Type B pancreatic cell (in vitro differentiated cells): ENCODE results near the gene RERE. TPM values are rescaled to one million over a fixed set of nuclear protein-coding genes. Genes with fewer than 3 reads are reported as not detected.
A peak's percentile ranks its signal among the peaks of the same experiment; 100 is the strongest.

Source experiments
- DNase-seq: peaks from one replicate; pipeline ENCODE4 v3.0.0; 2021; ENCODE audit warnings: mixed read lengths; ENCODE audit not compliant: unreplicated experiment; ENCODE audit errors: extremely low spot score
- H3K27ac Mint-ChIP-seq: 2 replicates; pipeline ENCODE4 v1.8.0; 2021; ENCODE audit warnings: mild to moderate bottlenecking, mixed read lengths
- H3K27me3 Mint-ChIP-seq: 2 replicates; pipeline ENCODE4 v1.8.0; 2021; ENCODE audit warnings: mixed read lengths
- H3K36me3 Mint-ChIP-seq: 2 replicates; pipeline ENCODE4 v1.8.0; 2021; ENCODE audit warnings: mixed read lengths
- H3K4me1 Mint-ChIP-seq: one replicate; pipeline ENCODE4 v1.8.0; 2021; ENCODE audit warnings: mixed read lengths; ENCODE audit not compliant: unreplicated experiment
- H3K4me3 Mint-ChIP-seq: 2 replicates; pipeline ENCODE4 v1.8.0; 2021; ENCODE audit warnings: mild to moderate bottlenecking, mixed read lengths
- H3K9me3 Mint-ChIP-seq: 2 replicates; pipeline ENCODE4 v1.8.0; 2021; ENCODE audit warnings: mixed read lengths
- total RNA-seq: library from RNA; stranded (reverse); gene quantifications from 2 replicates; pipeline ENCODE4 v1.2.1, GENCODE V29; 2021; ENCODE audit warnings: low replicate concordance
- TF ChIP-seq, protein P1 (sequence below): fragments of 200-600 bp; sonication (generic); conservative IDR thresholded peaks from 2 replicates; pipeline ENCODE4 v1.5.0; 2021; ENCODE audit warnings: antibody characterized with exemption, mild to moderate bottlenecking

Gene RERE
- total RNA-seq, 1 donor from 2014 or later, result 141 TPM

DNA sequence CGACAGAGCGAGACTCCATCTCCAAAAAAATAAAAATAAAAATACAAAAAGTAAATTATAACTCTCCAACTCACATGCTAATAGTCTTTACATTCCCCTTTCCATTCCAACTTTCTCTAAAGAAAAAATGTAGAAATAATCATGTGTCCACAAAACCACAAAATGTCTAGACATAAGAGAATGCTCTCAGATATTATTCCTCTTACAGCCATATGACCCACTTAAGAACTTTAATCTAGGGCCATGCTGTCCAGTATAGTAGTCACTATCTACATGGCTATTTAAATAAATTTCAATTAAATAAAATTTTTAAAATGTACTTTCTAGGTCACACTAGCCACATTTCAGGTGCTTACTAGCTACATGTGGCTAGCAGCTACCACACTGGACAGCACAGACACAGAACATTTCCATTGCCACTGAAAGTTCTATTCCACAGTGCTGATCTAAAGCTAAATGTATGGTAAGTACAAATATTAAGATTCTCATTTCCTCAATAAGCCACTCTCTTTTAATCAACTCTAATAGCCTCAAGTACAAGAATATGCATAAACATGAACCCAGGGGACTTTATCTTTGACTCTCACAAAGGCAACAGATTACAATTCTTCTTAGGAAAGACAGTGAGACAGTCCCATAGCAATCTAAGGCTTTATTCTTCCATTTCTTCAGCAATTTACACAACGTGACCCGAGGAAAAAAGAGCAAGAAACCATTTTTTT lies 138.6 kb downstream of the RERE start:
- Mint-ChIP-seq H3K36me3 (peaks cover 7% of the 10 kb centered on the region), H3K27ac (no peak overlapping the region), H3K9me3 (no peaks in the 10 kb centered on the region), H3K4me1 (peaks cover 39% of the 10 kb centered on the region), H3K27me3 (no peaks in the 10 kb centered on the region), H3K4me3 (no peak overlapping the region)
- DNase-seq, result no peak
- TF ChIP-seq, protein P1, sequence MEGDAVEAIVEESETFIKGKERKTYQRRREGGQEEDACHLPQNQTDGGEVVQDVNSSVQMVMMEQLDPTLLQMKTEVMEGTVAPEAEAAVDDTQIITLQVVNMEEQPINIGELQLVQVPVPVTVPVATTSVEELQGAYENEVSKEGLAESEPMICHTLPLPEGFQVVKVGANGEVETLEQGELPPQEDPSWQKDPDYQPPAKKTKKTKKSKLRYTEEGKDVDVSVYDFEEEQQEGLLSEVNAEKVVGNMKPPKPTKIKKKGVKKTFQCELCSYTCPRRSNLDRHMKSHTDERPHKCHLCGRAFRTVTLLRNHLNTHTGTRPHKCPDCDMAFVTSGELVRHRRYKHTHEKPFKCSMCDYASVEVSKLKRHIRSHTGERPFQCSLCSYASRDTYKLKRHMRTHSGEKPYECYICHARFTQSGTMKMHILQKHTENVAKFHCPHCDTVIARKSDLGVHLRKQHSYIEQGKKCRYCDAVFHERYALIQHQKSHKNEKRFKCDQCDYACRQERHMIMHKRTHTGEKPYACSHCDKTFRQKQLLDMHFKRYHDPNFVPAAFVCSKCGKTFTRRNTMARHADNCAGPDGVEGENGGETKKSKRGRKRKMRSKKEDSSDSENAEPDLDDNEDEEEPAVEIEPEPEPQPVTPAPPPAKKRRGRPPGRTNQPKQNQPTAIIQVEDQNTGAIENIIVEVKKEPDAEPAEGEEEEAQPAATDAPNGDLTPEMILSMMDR, result no peak

DNA sequence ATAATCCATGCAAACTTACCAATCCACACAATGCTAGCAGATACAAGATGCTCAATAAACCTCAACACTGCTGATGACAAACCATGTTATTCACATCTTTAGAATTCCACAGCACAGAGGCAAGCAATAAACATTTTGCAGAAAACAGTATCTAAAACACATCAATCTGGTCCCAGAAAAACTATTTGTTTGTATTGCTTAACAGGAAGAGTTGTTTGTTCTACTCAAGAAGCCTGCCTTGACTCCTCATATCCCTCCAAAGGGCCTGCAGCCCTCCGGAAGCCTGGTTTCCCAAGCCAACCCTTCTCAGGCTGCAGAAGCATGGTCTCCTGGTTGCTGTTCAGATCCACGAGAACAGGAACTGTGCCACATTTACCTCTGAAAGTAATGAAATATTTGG lies 139.7 kb downstream of the RERE start:
- TF ChIP-seq, protein P1, result no peak
- Mint-ChIP-seq H3K9me3 (no peaks in the 10 kb centered on the region), H3K36me3 (peaks cover 7% of the 10 kb centered on the region), H3K27ac (no peak overlapping the region), H3K4me1 (peaks cover 39% of the 10 kb centered on the region), H3K4me3 (no peak overlapping the region), H3K27me3 (no peaks in the 10 kb centered on the region)
- DNase-seq, result no peak

DNA sequence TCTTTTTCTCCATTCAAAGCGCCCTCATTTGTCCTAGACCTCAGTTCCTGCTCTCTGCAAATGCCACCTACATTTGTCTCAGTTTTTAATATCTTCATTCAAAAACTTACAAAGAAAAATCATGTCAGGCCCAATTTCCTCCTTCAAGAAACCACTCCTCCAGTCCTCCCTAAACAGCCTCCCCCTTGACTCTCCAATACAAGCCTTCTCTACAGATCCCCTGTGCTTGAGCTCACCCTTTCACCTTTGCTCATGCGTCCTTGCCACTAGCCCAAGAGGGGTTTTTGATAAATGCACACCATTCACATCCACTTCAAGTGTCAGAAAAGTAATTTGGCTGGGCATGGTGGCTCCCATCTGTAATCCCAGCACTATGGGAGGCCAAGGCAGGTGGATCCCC lies 140.6 kb downstream of the RERE start:
- H3K4me1 Mint-ChIP-seq, result peaks cover 43% of the 10 kb centered on the region
- no peak for DNase-seq
- H3K9me3 Mint-ChIP-seq, result no peaks in the 10 kb centered on the region
- no peak overlapping the region for H3K27ac Mint-ChIP-seq
- H3K4me3 Mint-ChIP-seq, result no peak overlapping the region
- TF ChIP-seq, protein P1, result no peak
- no peaks in the 10 kb centered on the region for H3K27me3 Mint-ChIP-seq
- H3K36me3 Mint-ChIP-seq, result peaks cover 7% of the 10 kb centered on the region

DNA sequence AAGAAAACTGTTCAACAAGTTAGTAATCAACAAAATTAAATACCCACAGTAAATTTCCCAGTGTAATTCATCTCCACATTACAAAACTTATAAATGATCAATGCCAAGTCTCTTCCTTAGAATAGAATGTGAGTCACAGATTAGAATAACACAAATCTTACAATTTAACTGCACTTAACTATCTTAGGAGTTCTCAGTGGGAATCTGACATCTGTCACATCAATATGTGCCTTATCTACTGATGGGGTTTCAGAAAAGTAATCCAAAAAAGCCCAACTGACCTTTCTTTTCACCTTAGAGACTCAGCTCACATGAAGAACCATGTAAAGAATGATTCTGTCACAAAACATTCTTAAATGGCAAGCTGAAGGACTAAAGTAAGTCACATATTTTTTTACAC lies 141.4 kb downstream of the RERE start:
- DNase-seq, result no peak
- H3K4me1 Mint-ChIP-seq, result peaks cover 49% of the 10 kb centered on the region
- H3K36me3 Mint-ChIP-seq, result peaks cover 7% of the 10 kb centered on the region
- TF ChIP-seq, protein P1, result no peak
- H3K27me3 Mint-ChIP-seq, result no peaks in the 10 kb centered on the region
- H3K4me3 Mint-ChIP-seq, result no peak overlapping the region
- H3K27ac Mint-ChIP-seq, result no peak overlapping the region
- no peaks in the 10 kb centered on the region for H3K9me3 Mint-ChIP-seq

DNA sequence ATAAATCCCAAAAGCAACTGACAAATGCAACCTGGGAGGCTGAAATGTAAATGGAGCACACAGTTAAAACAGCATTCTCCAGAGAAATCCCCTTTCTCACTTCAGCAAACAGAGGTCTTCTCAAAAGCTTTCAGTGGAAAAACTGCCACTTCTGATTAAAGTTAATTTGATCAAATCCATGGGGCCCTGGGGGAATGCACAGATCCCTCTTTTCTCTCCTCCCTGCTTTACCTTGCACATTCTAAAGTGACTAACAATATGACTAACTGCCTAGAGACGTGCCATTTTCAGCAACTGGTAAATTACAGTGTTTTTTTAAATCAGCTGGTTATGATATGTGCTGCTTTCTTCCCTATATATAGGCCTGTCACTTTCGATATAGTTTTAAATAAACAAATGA lies 142.5 kb downstream of the RERE start:
- Mint-ChIP-seq H3K9me3 (no peaks in the 10 kb centered on the region), H3K27me3 (no peaks in the 10 kb centered on the region), H3K36me3 (peaks cover 7% of the 10 kb centered on the region), H3K27ac (peak overlapping the region; percentile 39), H3K4me1 (peaks cover 60% of the 10 kb centered on the region), H3K4me3 (no peak overlapping the region)
- TF ChIP-seq, protein P1, result no peak
- no peak for DNase-seq

DNA sequence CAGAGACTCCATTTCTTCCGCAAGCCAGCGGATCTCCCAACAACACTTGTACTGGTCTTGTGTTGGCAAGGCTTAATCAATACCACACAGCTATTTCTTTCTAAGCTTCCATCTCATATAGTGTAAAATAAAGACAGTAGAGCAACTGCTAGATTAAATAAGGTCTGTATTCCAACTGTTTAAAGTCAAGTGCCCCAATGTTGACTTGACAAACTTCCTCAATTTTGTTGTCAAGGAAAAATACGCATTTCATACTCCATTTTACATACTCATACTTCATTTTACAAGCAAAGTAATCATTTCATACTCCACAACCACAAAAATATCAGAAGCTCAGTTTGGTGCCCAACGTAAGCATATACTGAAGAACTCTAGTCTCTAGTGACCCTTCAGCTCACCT lies 143.0 kb downstream of the RERE start:
- H3K36me3 Mint-ChIP-seq, result peaks cover 7% of the 10 kb centered on the region
- no peaks in the 10 kb centered on the region for H3K9me3 Mint-ChIP-seq
- peak overlapping the region; percentile 39 for H3K27ac Mint-ChIP-seq
- TF ChIP-seq, protein P1, result no peak
- H3K4me1 Mint-ChIP-seq, result peaks cover 65% of the 10 kb centered on the region
- no peak for DNase-seq
- peak overlapping the region; percentile 26 for H3K4me3 Mint-ChIP-seq
- no peaks in the 10 kb centered on the region for H3K27me3 Mint-ChIP-seq
